ENCODE data around the gene FAF2. TPM values are rescaled to one million over a fixed set of nuclear protein-coding genes. Genes with fewer than 3 reads are reported as not detected.

Gene FAF2
- total RNA-seq, 8 experiments from 2014 or later, result 22.1 to 86.5 (median 44.7) TPM

GRCh38 chr5:176525677-176526076 is 77.5 kb downstream of the FAF2 start:
- Histone ChIP-seq H3K27ac (no peak overlapping the region), H3K4me3 (no peak overlapping the region), H3K4me1 (replicated peaks in 1 of 2) (no peaks in the 10 kb centered on the region)
- ATAC-seq (replicated peaks in 6 of 8), result no peak
- WGBS, 10 experiments, result 89 to 100% (median 95%) methylated on average over 1 to 7 of the region's 9 CpGs; no CpG with 5 or more reads in 4 of the 10 experiments
- in situ Hi-C loops (cut with MboI; ENCODE audit: low pct_unique_long_range_greater_than_20kb in 2 of 9, low sequenced_read_pairs in 9 of 9, unreplicated experiment in 9 of 9), result no loop called here

GRCh38 chr5:176526462-176526861 is 78.3 kb downstream of the FAF2 start:
- 85 to 100% (median 100%) methylated on average over 1 to 5 of the region's 9 CpGs; no CpG with 5 or more reads in 2 of the 10 experiments for WGBS, 10 experiments
- no peak overlapping the region for H3K27ac ChIP-seq
- no peaks in the 10 kb centered on the region for H3K4me1 ChIP-seq (replicated peaks in 1 of 2)
- no peak overlapping the region for H3K4me3 ChIP-seq
- ATAC-seq (replicated peaks in 6 of 8), result no peak
- in situ Hi-C loops (cut with MboI; ENCODE audit: low pct_unique_long_range_greater_than_20kb in 2 of 9, low sequenced_read_pairs in 9 of 9, unreplicated experiment in 9 of 9), result no loop called here

DNA sequence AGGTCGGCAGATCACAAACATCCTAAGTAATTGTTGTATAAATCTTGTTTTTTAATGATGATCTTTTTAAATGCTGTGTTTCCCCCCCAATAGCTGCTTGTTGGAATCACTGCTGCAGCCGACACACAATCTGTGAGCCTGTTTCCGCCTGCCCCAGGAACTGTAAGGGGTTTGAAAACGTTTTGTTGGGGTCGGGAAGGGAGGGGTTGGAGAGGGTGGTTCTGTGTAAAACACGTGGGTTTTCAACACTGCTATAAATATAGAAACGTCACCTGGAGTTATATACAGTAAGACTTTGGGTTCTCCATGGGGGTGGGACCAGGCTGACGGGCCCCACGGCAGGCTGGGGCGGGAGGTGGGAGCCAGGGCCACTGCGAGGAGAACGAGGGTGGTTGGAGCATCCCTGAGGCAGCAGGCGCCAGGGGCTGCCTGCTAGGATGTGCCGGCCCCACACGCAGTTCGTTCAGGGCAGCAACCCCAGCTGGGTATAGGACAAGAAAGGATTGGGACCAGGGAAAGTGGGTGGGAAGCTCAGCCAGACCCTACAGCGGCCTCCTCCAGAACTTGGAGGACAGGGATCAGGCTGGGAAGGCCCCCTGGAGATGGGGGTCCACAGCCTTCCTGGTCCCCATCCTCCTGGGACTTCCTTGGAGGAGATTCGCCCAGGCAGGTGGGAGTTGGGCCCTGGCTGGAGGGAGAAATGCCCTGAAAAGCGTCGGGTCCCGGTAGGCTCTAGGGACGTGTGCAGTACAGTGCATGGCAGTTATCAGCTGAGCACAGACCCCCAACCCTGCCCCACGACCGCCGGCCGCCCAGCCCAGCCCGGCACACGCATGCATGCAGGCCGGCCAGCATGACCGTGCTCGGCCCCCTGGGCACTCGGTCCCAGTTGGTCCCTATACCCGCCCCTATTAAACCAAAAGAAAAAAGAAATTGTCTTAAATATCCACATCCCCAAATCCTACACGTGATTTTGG is 79.3 kb downstream of the FAF2 start:
- no peak overlapping the region for H3K27ac ChIP-seq
- in situ Hi-C loops (cut with MboI; ENCODE audit: low pct_unique_long_range_greater_than_20kb in 2 of 9, low sequenced_read_pairs in 9 of 9, unreplicated experiment in 9 of 9), result no loop called here
- H3K4me1 ChIP-seq (replicated peaks in 1 of 2), result no peaks in the 10 kb centered on the region
- 40 to 100% (median 94%) methylated on average over 1 to 5 of the region's 34 CpGs; no CpG with 5 or more reads in 4 of the 10 experiments for WGBS, 10 experiments
- no peak overlapping the region for H3K4me3 ChIP-seq
- peak in 1 of 8 experiments; percentile 18 for ATAC-seq (replicated peaks in 6 of 8)

DNA sequence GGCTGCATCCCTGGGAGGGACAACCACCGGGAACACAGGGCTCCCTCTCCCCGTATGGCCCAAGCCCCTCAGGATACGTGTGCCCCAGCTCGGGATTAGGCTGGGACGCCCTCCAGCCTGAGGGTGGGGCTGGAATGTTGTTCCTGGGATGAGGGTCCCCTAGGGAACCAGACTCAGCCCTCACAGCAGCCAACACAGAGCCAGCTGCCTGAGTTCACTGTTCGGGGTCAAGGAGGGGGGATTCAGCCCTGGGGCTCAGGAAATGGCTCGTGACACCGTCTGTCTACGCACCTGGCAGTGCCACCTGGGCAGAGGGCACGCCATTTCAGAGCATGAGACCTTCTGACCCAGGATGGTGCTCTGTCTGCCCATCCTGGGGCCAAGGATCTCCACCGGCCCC is 80.1 kb downstream of the FAF2 start:
- Histone ChIP-seq H3K4me3 (no peak overlapping the region), H3K4me1 (replicated peaks in 1 of 2) (peaks cover 0 to 6% of the 10 kb centered on the region in 2 donors), H3K27ac (no peak overlapping the region)
- in situ Hi-C loops (cut with MboI; ENCODE audit: low pct_unique_long_range_greater_than_20kb in 2 of 9, low sequenced_read_pairs in 9 of 9, unreplicated experiment in 9 of 9), result no loop called here
- WGBS, 10 experiments, result 75 to 100% methylated on average over 2 to 4 of the region's 11 CpGs; no CpG with 5 or more reads in 8 of the 10 experiments
- peak in 1 of 8 experiments; percentile 5 for ATAC-seq (replicated peaks in 6 of 8)

DNA sequence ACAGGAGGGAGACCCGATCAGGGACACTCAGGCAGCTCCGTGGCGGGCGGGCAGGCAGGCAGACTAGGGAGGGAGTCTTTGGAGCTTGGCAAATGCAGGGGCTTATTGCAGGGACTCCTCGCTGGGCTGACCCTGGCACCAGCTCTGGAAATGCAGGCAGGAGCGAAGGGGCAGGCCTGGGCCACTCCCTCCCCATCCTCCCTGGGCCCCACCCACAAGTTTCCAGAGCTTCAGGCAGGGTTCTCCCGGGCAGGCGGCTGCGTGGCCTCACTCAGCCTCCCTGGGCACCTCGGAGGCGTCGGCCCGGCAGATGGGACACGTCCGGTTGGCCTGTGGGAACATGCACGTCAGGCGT is 80.6 kb downstream of the FAF2 start:
- in situ Hi-C loops (cut with MboI; ENCODE audit: low pct_unique_long_range_greater_than_20kb in 2 of 9, low sequenced_read_pairs in 9 of 9, unreplicated experiment in 9 of 9), result no loop called here
- peaks cover 0 to 10% of the 10 kb centered on the region in 2 donors for H3K4me1 ChIP-seq (replicated peaks in 1 of 2)
- 91% methylated on average over 7 of the region's 17 CpGs; no CpG with 5 or more reads in 9 of the 10 experiments for WGBS, 10 experiments
- no peak overlapping the region for H3K4me3 ChIP-seq
- H3K27ac ChIP-seq, result no peak overlapping the region
- ATAC-seq (replicated peaks in 6 of 8), result peak in 3 of 8 experiments; percentile 17 to 76 (median 55)

- 100% methylated on average over 1 to 3 of the region's 26 CpGs; no CpG with 5 or more reads in 8 of the 10 experiments for WGBS, 10 experiments
- no peak for ATAC-seq (replicated peaks in 6 of 8)
- H3K27ac ChIP-seq, result no peak overlapping the region
- in situ Hi-C loops (cut with MboI; ENCODE audit: low pct_unique_long_range_greater_than_20kb in 2 of 9, low sequenced_read_pairs in 9 of 9, unreplicated experiment in 9 of 9), result no loop called here
- peaks cover 1 to 15% of the 10 kb centered on the region in 2 donors for H3K4me1 ChIP-seq (replicated peaks in 1 of 2)
- no peak overlapping the region for H3K4me3 ChIP-seq
These were observed 81.0 kb downstream of the FAF2 start for GRCh38 chr5:176529116-176529740.

DNA sequence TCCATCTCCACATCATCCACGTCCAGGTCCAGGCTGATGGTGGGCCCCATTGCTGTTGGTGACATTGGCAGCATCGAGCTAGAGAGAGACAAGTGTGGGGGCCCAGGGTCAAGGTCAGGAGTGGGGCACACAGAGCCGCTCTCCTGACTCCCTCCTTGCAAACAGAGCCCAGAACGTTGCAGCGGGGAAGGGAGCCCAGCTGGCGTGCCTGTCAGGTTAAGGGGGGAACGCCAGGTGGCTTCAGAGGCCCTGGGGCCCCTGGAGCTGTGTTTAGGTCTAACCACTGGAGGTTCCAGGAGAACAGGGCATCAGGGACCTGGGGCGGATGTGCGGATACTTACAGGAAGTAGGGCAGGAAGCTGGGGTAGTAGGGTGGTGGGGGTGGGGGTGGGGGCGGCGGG is 81.6 kb downstream of the FAF2 start:
- in situ Hi-C loops (cut with MboI; ENCODE audit: low pct_unique_long_range_greater_than_20kb in 2 of 9, low sequenced_read_pairs in 9 of 9, unreplicated experiment in 9 of 9), result no loop called here
- Histone ChIP-seq H3K27ac (no peak overlapping the region), H3K4me1 (replicated peaks in 1 of 2) (peaks cover 6 to 20% of the 10 kb centered on the region in 2 donors), H3K4me3 (no peak overlapping the region)
- 90 to 100% methylated on average over 1 to 2 of the region's 11 CpGs; no CpG with 5 or more reads in 8 of the 10 experiments for WGBS, 10 experiments
- ATAC-seq (replicated peaks in 6 of 8), result no peak

GRCh38 chr5:176530393-176530982 is 82.3 kb downstream of the FAF2 start:
- Histone ChIP-seq H3K4me3 (no peak overlapping the region), H3K27ac (no peak overlapping the region), H3K4me1 (replicated peaks in 1 of 2) (peaks cover 13 to 27% of the 10 kb centered on the region in 2 donors)
- no CpG with 5 or more reads among the region's 28 CpGs for WGBS, 10 experiments
- in situ Hi-C loops (cut with MboI; ENCODE audit: low pct_unique_long_range_greater_than_20kb in 2 of 9, low sequenced_read_pairs in 9 of 9, unreplicated experiment in 9 of 9), result no loop called here
- no peak for ATAC-seq (replicated peaks in 6 of 8)

GRCh38 chr5:176530983-176531901 is 83.1 kb downstream of the FAF2 start:
- WGBS, 10 experiments, result 80 to 90% (median 86%) methylated on average over 1 to 7 of the region's 24 CpGs; no CpG with 5 or more reads in 4 of the 10 experiments
- ATAC-seq (replicated peaks in 6 of 8), result peak in 6 of 8 experiments; percentile 17 to 80 (median 40)
- in situ Hi-C loops (cut with MboI; ENCODE audit: low pct_unique_long_range_greater_than_20kb in 2 of 9, low sequenced_read_pairs in 9 of 9, unreplicated experiment in 9 of 9), result no loop called here
- Histone ChIP-seq H3K4me1 (replicated peaks in 1 of 2) (peaks cover 13 to 27% of the 10 kb centered on the region in 2 donors), H3K4me3 (no peak overlapping the region), H3K27ac (no peak overlapping the region)

DNA sequence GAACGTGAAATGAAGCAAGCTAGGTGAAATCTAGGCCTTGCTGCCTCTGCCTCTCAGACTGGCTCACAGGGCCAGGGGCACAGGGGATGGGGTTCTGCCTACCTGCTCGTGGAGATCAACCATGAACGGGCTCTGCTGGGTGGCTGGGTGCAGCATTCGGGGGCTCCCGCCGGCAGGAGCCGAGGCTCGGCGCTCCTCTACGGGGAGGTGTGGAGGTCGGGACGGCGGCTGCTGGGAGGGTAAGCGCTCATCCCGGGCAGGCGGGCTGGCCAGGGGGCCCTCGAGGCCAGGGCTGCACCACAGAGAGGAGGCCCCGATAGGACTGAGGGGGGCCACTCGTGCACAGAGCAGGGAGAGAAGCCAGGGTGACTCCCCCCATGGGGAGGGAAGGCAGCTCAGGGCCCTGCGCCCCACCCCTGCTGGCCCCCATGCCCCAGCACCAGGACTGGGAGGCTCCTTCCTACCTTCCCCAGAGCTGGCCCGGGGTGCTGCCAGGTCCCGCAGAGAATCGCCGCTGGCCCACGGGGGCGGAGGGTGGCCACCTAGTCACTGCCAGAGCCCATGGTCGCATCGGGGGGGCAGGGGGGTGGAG is 83.8 kb downstream of the FAF2 start:
- WGBS, 10 experiments, result 100% methylated on average over 1 to 2 of the region's 28 CpGs; no CpG with 5 or more reads in 7 of the 10 experiments
- H3K4me3 ChIP-seq, result no peak overlapping the region
- no peak overlapping the region for H3K27ac ChIP-seq
- no peak for ATAC-seq (replicated peaks in 6 of 8)
- H3K4me1 ChIP-seq (replicated peaks in 1 of 2), result peaks cover 13 to 27% of the 10 kb centered on the region in 2 donors
- in situ Hi-C loops (cut with MboI; ENCODE audit: low pct_unique_long_range_greater_than_20kb in 2 of 9, low sequenced_read_pairs in 9 of 9, unreplicated experiment in 9 of 9), result no loop called here

DNA sequence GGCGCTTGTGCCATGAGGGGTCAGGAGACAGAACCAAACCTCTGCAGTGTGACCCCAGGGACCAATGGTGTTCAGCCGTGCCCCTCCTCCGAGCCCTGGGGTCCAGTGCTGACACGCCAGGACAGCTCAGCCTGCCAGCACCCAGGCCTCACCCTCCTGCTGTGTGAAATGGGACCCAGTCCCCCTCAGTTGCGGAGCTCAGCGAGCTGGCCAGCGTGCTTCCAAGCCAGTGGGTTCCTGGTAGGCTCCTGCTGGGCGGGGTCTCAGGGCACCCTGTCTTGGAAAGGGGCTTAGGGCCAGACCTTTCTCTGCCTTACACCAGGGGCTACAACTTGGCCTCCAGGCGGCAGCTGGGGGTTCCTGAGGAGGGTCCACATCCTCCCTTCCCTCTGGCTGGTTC is 84.6 kb downstream of the FAF2 start:
- Histone ChIP-seq H3K4me1 (replicated peaks in 1 of 2) (peaks cover 13 to 27% of the 10 kb centered on the region in 2 donors), H3K4me3 (no peak overlapping the region), H3K27ac (no peak overlapping the region)
- in situ Hi-C loops (cut with MboI; ENCODE audit: low pct_unique_long_range_greater_than_20kb in 2 of 9, low sequenced_read_pairs in 9 of 9, unreplicated experiment in 9 of 9), result no loop called here
- WGBS, 10 experiments, result 83 to 100% (median 93%) methylated on average over 1 to 3 of the region's 9 CpGs; no CpG with 5 or more reads in 6 of the 10 experiments
- ATAC-seq (replicated peaks in 6 of 8), result no peak

DNA sequence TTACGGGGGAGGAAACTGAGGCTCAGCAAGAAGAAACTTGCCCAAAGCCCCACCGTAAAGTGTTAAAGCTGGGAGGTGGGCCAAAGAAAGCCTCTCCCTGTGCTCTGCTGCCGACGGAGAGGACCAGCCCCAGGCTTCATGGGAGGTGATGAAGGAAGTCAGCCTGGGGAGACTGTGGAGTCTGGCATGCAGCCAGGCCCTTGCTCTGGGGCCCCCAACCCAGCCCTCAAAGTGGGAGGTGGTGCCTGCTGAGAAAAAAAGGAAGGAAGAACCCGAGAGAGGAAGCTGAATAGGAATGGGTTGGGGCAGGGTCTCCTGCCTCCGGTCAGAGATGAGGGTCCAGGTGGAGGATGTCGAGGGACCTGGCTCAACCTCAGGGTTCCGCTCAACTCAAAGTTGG is 85.2 kb downstream of the FAF2 start:
- H3K4me3 ChIP-seq, result no peak overlapping the region
- no peak overlapping the region for H3K27ac ChIP-seq
- 35 to 90% (median 59%) methylated on average over 1 to 7 of the region's 8 CpGs; no CpG with 5 or more reads in 4 of the 10 experiments for WGBS, 10 experiments
- in situ Hi-C loops (cut with MboI; ENCODE audit: low pct_unique_long_range_greater_than_20kb in 2 of 9, low sequenced_read_pairs in 9 of 9, unreplicated experiment in 9 of 9), result no loop called here
- H3K4me1 ChIP-seq (replicated peaks in 1 of 2), result peaks cover 15 to 28% of the 10 kb centered on the region in 2 donors
- no peak for ATAC-seq (replicated peaks in 6 of 8)
